Activated CD8-positive, alpha-beta memory T cell treated with anti-CD3 and anti-CD28 coated beads, Interleukin-2, amount 50 U/mL, for 48 hours (primary cell): ENCODE results near the gene PCGF2.
A peak's percentile ranks its signal among the peaks of the same experiment; 100 is the strongest.

Source experiments
- DNase-seq: peaks from one replicate; pipeline ENCODE4 v3.0.0-alpha.2; 2020

The PCGF2 gene

DNA sequence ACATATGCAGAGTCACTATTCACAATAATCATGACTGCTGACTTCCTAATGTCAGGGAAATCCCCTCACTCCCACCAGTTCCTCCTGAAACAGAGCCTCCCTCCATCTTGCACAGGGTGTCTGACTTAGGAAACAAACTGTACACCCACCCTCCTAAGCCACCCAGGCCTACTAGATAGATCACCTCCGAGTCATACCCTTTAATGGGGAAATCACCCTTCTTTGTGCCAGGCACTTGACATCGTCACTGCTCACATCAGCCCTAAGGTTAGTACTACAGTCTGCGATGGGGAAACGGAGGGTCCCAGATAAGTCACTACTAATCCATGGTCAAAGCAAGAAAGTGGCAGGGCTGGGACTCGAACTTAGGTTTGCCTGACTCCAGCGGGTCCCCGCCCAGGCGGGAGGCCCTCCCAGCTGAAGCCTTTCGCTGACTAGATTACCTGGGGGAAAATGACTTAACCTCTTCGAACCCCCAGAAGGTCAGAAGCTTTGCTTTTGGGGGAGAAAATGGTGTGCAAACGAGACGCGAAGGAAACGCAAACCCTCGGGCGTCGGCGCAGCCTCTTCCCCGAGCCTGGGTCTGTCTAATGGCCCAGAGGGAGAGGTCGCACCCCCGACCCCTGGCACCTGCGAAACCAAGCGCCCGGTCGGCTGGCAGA is 46.5 kb downstream of the PCGF2 start:
- peak; percentile 91 for DNase-seq

- DNase-seq: no peak
These were observed 49.4 kb downstream of the PCGF2 start for GRCh38 chr17:38698760-38699159.

DNA sequence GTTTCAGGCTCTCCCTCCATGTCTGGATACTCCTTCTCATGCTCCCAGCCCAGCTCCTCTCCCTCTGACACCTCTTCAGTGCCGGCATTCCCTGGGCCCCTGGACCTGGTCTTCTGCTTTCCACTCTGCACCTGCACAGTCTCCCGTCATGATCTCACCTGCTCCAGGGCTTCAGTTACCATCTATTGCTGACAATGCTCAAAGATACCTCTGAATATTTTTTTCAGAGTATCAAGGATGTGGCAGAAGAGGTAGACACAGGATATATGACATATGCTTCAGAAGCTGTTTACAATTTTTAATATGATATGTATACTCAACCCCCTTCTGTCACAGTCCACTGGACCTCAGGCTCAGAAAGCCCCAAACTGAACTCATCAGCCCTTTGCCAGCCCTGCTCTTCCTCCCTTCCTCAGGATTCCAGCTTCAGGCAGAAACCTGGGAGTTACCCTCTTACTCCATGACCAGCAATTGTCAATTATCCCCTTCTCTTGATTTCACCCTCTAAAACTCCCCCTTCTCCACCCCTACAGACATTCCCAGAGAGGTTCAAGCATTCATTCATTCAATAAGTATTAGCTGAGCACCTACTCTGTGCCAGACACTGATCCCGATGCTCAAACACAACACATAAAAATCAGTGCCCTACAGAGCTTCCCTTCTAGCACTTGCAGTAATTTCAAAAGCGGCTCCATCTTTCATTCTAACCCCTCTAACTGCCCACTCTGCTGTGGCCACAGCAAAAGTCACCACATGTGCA is 50.9 kb downstream of the PCGF2 start:
- no peak for DNase-seq

GRCh38 chr17:38693700-38694329 is 54.3 kb downstream of the PCGF2 start:
- no peak for DNase-seq

DNA sequence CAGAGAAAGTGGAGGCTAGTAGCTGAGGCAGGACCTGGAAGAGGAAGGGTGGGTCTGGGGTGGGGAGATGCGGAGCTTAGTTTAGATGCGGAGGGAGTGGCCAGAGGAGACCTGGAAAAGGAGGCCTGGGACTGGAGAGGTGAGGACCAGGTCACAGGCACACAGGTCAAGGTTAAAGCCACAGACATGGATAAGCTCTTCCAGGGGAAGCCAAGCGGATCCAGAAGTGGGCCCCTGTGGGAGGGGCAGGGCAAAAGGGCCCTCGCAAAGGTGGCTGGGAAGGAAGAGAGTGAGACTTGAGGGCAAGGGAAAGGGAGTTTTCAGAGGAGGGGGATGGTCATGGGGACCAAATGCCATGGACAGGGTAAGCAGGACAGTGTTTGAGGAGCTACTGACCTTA is 57.0 kb downstream of the PCGF2 start:
- no peak for DNase-seq

GRCh38 chr17:38690386-38690785 is 57.8 kb downstream of the PCGF2 start:
- no peak for DNase-seq

DNA sequence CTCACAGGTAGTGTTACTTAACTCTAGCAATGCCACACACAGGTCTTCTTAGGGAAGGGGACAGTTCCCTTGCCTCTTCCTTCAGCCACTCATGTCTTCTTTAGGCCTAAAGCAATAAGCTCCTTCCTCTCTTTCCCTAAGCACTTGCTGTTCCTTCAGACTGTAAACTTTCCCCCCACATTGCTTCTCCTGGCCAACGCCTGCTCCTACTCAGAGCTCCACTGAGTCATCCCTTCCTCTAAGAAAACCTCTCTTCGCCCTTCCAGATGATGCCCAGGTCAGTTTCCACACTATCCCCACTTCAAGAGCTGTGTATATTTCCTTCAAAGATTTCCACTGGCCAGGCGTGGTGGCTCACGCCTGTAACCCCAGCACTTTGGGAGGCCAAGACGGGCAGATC is 60.9 kb downstream of the PCGF2 start:
- DNase-seq: no peak

DNA sequence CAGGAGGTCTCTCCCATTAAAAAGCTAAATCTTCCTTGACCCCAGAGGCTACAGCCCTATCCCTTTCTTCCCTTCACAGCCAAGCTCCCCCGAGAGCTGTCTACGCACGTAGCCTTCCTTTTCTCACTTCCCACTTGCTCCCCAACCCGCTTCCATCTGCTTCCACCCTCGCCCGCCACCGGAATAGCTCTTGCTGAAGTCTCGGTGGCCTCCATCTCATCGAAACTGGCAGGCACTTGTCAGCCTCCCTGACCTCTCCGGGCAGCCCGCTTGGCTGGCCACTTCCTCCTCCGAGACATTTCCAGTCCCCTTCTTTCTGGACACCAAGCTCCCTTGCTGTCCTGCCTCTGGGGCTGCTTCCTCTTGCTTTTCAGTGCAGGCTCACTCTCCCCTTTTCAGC is 62.6 kb downstream of the PCGF2 start:
- DNase-seq: no peak
